HEK293T (cell line): ENCODE results near the gene DLG2.

Source experiments
- BHLHE40 ChIP-seq: fragments of 450-650 bp; IDR thresholded peaks from 2 replicates; pipeline ENCODE4 v1.6.1; 2016; ENCODE audit warnings: mild to moderate bottlenecking, moderate library complexity, borderline replicate concordance
- ELF4 ChIP-seq: fragments of 450-650 bp; IDR thresholded peaks from 2 replicates; pipeline ENCODE4 v1.6.1; 2017; ENCODE audit warnings: antibody characterized with exemption
- FOXK2 ChIP-seq: fragments of 450-650 bp; IDR thresholded peaks from 2 replicates; pipeline ENCODE4 v1.6.1; 2016; ENCODE audit warnings: mild to moderate bottlenecking
- FOXM1 ChIP-seq: fragments of 450-650 bp; IDR thresholded peaks from 2 replicates; pipeline ENCODE4 v1.6.1; 2017; ENCODE audit warnings: mild to moderate bottlenecking, borderline replicate concordance
- HDGF ChIP-seq: fragments of 450-650 bp; IDR thresholded peaks from 2 replicates; pipeline ENCODE4 v1.6.1; 2017; ENCODE audit warnings: antibody characterized with exemption, borderline replicate concordance
- SP1 ChIP-seq: fragments of 450-650 bp; IDR thresholded peaks from 2 replicates; pipeline ENCODE4 v1.6.1; 2017
- TARDBP ChIP-seq: fragments of 450-650 bp; IDR thresholded peaks from 2 replicates; pipeline ENCODE4 v1.6.1; 2016
- TF ChIP-seq, protein P1 (sequence below): fragments of 450-650 bp; IDR thresholded peaks from 2 replicates; pipeline ENCODE4 v1.6.1; 2016

DNA sequence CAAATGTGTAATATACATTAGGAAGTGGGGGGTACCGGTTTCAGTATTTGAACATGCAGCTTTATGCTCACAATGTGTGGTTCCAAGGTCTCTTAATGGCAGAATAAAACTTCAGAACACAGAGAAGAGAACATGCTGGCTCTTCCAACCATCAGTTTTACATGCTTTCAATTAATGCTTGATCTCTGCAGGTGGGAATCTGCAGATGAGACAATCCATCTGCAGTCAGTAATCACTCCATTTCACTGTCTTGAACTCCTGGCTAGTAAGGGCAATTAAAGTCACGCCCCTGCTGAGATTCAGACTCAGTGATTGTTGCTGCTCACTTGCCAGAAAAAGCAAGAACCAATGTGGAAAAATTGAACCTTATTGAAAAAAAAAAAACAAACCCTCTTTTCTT lies 945.7 kb downstream of the DLG2 start:
- TF ChIP-seq TARDBP (no peak), ELF4 (no peak), SP1 (no peak), FOXM1 (no peak), HDGF (no peak), BHLHE40 (no peak), FOXK2 (no peak)
- TF ChIP-seq, protein P1, sequence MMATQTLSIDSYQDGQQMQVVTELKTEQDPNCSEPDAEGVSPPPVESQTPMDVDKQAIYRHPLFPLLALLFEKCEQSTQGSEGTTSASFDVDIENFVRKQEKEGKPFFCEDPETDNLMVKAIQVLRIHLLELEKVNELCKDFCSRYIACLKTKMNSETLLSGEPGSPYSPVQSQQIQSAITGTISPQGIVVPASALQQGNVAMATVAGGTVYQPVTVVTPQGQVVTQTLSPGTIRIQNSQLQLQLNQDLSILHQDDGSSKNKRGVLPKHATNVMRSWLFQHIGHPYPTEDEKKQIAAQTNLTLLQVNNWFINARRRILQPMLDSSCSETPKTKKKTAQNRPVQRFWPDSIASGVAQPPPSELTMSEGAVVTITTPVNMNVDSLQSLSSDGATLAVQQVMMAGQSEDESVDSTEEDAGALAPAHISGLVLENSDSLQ, result no peak
